Activated B cell treated with CpG ODN at 0.5 μM for 24 hours (primary cell): ENCODE data around the gene SPATS2. TPM values are rescaled to one million over a fixed set of nuclear protein-coding genes. Genes with fewer than 3 reads are reported as not detected.
A peak's percentile ranks its signal among the peaks of the same experiment; 100 is the strongest.

ENCODE experiments used
- ATAC-seq: fragments of 200-7000 bp; cut with Tn5 transposase; one replicate; pipeline ENCODE4 v1.10.0; 2021; ENCODE audit warnings: low read depth, mild to moderate bottlenecking, moderate library complexity
- CTCF ChIA-PET: fragments of 350-600 bp; sonication (Branson Sonifier 250); formaldehyde crosslinking; loops from one replicate; lab custom pipeline; 2021; ENCODE audit warnings: antibody characterized with exemption; lab: Charles Lee
- POLR2A ChIA-PET: fragments of 350-600 bp; sonication (Branson Sonifier 250); formaldehyde crosslinking; loops from one replicate; lab custom pipeline; 2021; ENCODE audit warnings: antibody characterized with exemption; lab: Charles Lee
- DNase-seq: peaks from one replicate; pipeline ENCODE4 v3.0.0; 2022
- H3K27ac Mint-ChIP-seq: one replicate; pipeline ENCODE4 v1.8.0; 2020; ENCODE audit warnings: mixed read lengths
- H3K27me3 Mint-ChIP-seq: one replicate; pipeline ENCODE4 v1.8.0; 2021; ENCODE audit warnings: mixed read lengths
- H3K36me3 Mint-ChIP-seq: one replicate; pipeline ENCODE4 v1.8.0; 2021; ENCODE audit warnings: low read depth, mixed read lengths
- H3K4me1 Mint-ChIP-seq: one replicate; pipeline ENCODE4 v1.8.0; 2021; ENCODE audit warnings: mixed read lengths
- H3K4me3 Mint-ChIP-seq: one replicate; pipeline ENCODE4 v1.8.0; 2020; ENCODE audit warnings: mild to moderate bottlenecking, mixed read lengths
- H3K9me3 Mint-ChIP-seq: one replicate; pipeline ENCODE4 v1.8.0; 2020; ENCODE audit warnings: mixed read lengths
- CTCF ChIP-seq: fragments of 200-600 bp; IDR thresholded peaks from one replicate; pipeline ENCODE4 v1.8.0; 2022; ENCODE audit warnings: antibody characterized with exemption, mild to moderate bottlenecking
- intact Hi-C: fragments of 100-400 bp; cut with micrococcal nuclease; formaldehyde crosslinking; loops from one replicate; pipeline ENCODE4 v1.15.1; 2024
- total RNA-seq: library from RNA; stranded (reverse); gene quantifications from 2 replicates; pipeline ENCODE4 v1.2.3, GENCODE V29; 2022

SPATS2 gene
- total RNA-seq, 1 donor from 2014 or later: 18.9 TPM

- TF ChIP-seq CTCF: no peak
- DNase-seq (no peak), ATAC-seq (no peak)
- Mint-ChIP-seq H3K27ac (no peak overlapping the region), H3K4me3 (no peak overlapping the region), H3K27me3 (peaks cover 38% of the 10 kb centered on the region), H3K4me1 (peaks cover 6% of the 10 kb centered on the region), H3K36me3 (no peaks in the 10 kb centered on the region), H3K9me3 (no peaks in the 10 kb centered on the region)
- CTCF ChIA-PET: interaction anchor here (0.7 to 1.6 kb wide), 3 partner anchors 63 to 407 kb away, joined by 3 read pairs; no protein-coding TSS in a partner anchor
- intact Hi-C loops: no loop called here
- POLR2A ChIA-PET: no interaction called here
Measured at GRCh38 chr12:49352351-49352750, 14.9 kb upstream of the SPATS2 start.

DNA sequence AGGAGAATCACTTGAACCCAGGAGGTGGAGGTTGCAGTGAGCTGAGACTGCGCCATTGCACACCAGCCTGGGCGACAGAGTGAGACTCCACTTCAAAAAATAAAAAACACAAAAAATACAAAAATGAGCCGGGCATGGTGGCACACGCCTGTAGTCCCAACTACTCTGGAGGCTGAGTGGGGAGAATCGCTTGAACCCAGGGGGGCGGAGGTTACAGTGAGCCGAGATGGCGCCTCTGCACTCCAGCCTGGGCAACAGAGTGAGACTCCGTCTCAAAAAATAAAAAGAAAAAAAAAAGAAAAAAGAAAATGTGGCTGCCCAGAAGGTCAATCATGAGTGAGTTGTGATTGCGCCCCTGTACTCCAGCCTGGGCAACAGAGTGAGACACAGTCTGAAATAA, 11.3 kb upstream of the SPATS2 start:
- Mint-ChIP-seq H3K27me3 (peaks cover 22% of the 10 kb centered on the region), H3K9me3 (no peaks in the 10 kb centered on the region), H3K36me3 (no peaks in the 10 kb centered on the region), H3K27ac (no peak overlapping the region), H3K4me1 (peaks cover 2% of the 10 kb centered on the region), H3K4me3 (no peak overlapping the region)
- no peak for DNase-seq
- no peak for ATAC-seq
- no peak for TF ChIP-seq CTCF
- POLR2A ChIA-PET: no interaction called here
- CTCF ChIA-PET: interaction anchor here (0.8 to 7.9 kb wide), 4 partner anchors 9 to 156 kb away, joined by 4 to 345 read pairs (median 28); partner anchors contain the start of gene DNAJC22
- intact Hi-C loops: no loop called here

- intact Hi-C loops: no loop called here
- Mint-ChIP-seq H3K27ac (no peak overlapping the region), H3K27me3 (peaks cover 21% of the 10 kb centered on the region), H3K9me3 (no peaks in the 10 kb centered on the region), H3K36me3 (no peaks in the 10 kb centered on the region), H3K4me1 (peaks cover 2% of the 10 kb centered on the region), H3K4me3 (no peak overlapping the region)
- CTCF ChIA-PET: interaction anchor here (0.8 to 7.9 kb wide), 15 partner anchors 9 to 405 kb away, joined by 3 to 345 read pairs (median 12); partner anchors contain the start of gene DNAJC22
- DNase-seq (no peak), ATAC-seq (no peak)
- POLR2A ChIA-PET: interaction anchor here (0.6 to 0.7 kb wide), 3 partner anchors 15 to 482 kb away, joined by 3 to 6 read pairs (median 4); no protein-coding TSS in a partner anchor
- no peak for TF ChIP-seq CTCF
Measured at GRCh38 chr12:49357103-49357678, 10.1 kb upstream of the SPATS2 start.

DNA sequence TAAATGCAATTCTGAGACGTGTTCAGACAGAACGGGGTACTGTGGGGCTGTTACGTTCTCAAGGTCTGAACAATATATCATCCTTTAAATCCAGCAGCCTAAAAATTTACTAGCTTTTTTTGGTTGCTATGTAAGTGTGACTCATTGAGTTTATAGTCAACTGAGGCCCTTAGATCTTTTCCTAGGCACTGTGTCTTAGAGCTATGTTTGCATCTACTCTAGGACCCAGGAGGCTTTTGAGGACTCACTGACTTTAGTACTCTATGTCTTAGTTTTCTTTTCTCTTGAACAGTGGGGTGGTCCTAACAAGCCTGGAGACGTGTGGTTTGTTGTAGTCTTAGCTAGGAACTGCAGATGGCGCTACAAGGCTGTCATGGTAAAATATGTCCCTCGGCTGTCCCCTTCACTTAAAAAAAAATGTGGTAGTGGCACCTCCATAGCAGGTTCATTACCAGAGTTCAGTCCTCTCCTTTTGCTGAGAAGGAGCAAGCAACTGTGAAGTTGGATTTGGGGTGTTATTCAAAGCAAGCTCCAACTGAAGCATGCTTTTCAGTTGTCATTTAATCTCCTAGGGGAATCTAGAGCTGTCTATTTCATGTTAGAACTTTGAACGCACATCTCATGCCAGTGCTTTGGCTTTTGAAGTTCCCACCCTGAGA, 8.7 kb upstream of the SPATS2 start:
- TF ChIP-seq CTCF: no peak
- POLR2A ChIA-PET: interaction anchor here (0.6 to 1.5 kb wide), 7 partner anchors 8 to 1573 kb away, joined by 3 to 13 read pairs (median 5); partner anchors contain the start of genes SPATS2 and TUBA1C
- intact Hi-C loops: loop anchor here (1.0 kb wide), 3 partner anchors 70 to 222 kb away; no protein-coding TSS in a partner anchor
- no peak for DNase-seq
- Mint-ChIP-seq H3K9me3 (no peaks in the 10 kb centered on the region), H3K27ac (no peak overlapping the region), H3K36me3 (no peaks in the 10 kb centered on the region), H3K27me3 (peaks cover 13% of the 10 kb centered on the region), H3K4me3 (no peak overlapping the region), H3K4me1 (peaks cover 2% of the 10 kb centered on the region)
- CTCF ChIA-PET: interaction anchor here (0.5 to 7.9 kb wide), 39 partner anchors 8 to 1066 kb away, joined by 3 to 345 read pairs (median 4); partner anchors contain the start of genes C1QL4, DNAJC22, KCNH3 and PRPF40B
- peak; percentile 96 for ATAC-seq

DNA sequence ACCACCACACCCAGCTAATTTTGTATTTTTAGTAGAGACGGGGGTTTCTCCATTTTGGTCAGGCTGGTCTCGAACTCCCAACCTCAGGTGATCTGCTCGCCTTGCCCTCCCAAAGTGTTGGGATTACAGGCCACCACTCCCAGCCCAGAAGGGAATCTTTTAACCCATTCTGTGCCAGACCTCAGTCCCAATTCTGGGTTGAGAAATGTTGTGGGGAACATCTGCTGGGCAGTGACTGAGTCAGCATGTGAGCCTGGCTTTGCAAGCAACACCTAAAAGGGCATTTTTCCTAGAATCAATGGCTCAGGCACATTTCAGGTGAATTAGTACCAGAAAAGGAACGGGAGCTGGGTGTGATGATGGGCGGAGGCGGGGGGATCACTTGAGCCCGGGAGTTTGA, 7.6 kb upstream of the SPATS2 start:
- intact Hi-C loops: no loop called here
- Mint-ChIP-seq H3K36me3 (no peaks in the 10 kb centered on the region), H3K4me1 (peaks cover 2% of the 10 kb centered on the region), H3K4me3 (no peak overlapping the region), H3K9me3 (no peaks in the 10 kb centered on the region), H3K27ac (no peak overlapping the region), H3K27me3 (peaks cover 13% of the 10 kb centered on the region)
- ATAC-seq (no peak), DNase-seq (no peak)
- ChIA-PET POLR2A (no interaction called here), CTCF (interaction anchor here (1.4 to 7.9 kb wide), 11 partner anchors 7 to 221 kb away, joined by 3 to 345 read pairs (median 16); partner anchors contain the start of genes DNAJC22 and SPATS2)
- no peak for TF ChIP-seq CTCF
